Measurements from ENCODE around the gene MYH11. TPM values are rescaled to one million over a fixed set of nuclear protein-coding genes. Genes with fewer than 3 reads are reported as not detected.

Gene MYH11
- total and polyA plus RNA-seq, 10 of the 15 experiments (the other 5 are each of a cell fraction or from before 2014, with no cell fraction given) = 0.01 to 1.9 (median 0.13) TPM; not detected in 1

GRCh38 chr16:15667091-15667742 lies 189.6 kb downstream of the MYH11 start:
- Histone ChIP-seq H4K20me1 (ENCODE audit: control insufficient read depth, insufficient read depth) (no peaks in the 10 kb centered on the region), H3K4me3 (no peak overlapping the region), H3K4me2 (ENCODE audit: control insufficient read depth, insufficient read depth) (no peak overlapping the region), H3K9ac (ENCODE audit: control insufficient read depth, insufficient read depth, low read length) (no peak overlapping the region), H3K36me3 (ENCODE audit: control insufficient read depth in 2 of 2, insufficient read depth in 2 of 2, low read length in 1 of 2) (peaks cover 33 to 40% of the 10 kb centered on the region in 2 experiments), H3K27ac (ENCODE audit: control insufficient read depth, insufficient read depth) (no peak overlapping the region), H3K27me3 (replicated peaks in 1 of 2; ENCODE audit: control insufficient read depth in 2 of 2, insufficient read depth in 2 of 2, low read length in 1 of 2) (no peaks in the 10 kb centered on the region), H2AFZ (ENCODE audit: control insufficient read depth, low read depth, low read length) (no peak overlapping the region), H3K79me2 (ENCODE audit: control insufficient read depth, insufficient read depth, low read length) (peaks cover 7% of the 10 kb centered on the region), H3K4me1 (ENCODE audit: control insufficient read depth, insufficient read depth, low read length) (no peaks in the 10 kb centered on the region), H3K9me3 (replicated peaks; ENCODE audit: control insufficient read depth, insufficient read depth, low read length) (no peaks in the 10 kb centered on the region)
- DNase-seq (ENCODE audit: low read depth, low spot score) (no peak), FAIRE-seq (no peak), ATAC-seq (no peak)
- ChIA-PET POLR2A (interaction anchor here (0.6 kb wide), 1 partner anchor 92 kb away, joined by 6 read pairs; no protein-coding TSS in a partner anchor), SMC1A (ENCODE audit: uncharacterized antibody, unreplicated experiment) (no interaction called here), RAD21 (ENCODE audit: unreplicated experiment) (interaction anchor here (0.7 kb wide), 1 partner anchor 28 kb away, joined by 4 read pairs; no protein-coding TSS in a partner anchor), CTCF (interaction anchor here (1.1 kb wide), 1 partner anchor 117 kb away, joined by 3 read pairs; no protein-coding TSS in a partner anchor)
- BruUV-seq (replicated peaks) = no TSS peak
- in situ Hi-C loops (cut with MboI) = no loop called here
- WGBS (ENCODE audit: insufficient coverage, insufficient replicate concordance, low lambda C conversion rate, missing lambda C conversion rate) = 96% methylated on average over 17 of the region's 18 CpGs
- no peak for TF ChIP-seq GABPA (IDR thresholded peaks at IDR 0.05; ENCODE audit: low read depth)
- TF ChIP-seq HDGF (IDR thresholded peaks at IDR 0.05) = no peak
- no peak for TF ChIP-seq MTA3 (IDR thresholded peaks at IDR 0.05; ENCODE audit: borderline replicate concordance, low read length)
- TF ChIP-seq ETV6 (conservative IDR thresholded peaks at IDR 0.05 in 1 of 2, IDR thresholded peaks at IDR 0.05 in 1 of 2; ENCODE audit: borderline replicate concordance in 1 of 2, low read depth in 1 of 2) = no peak
- no peak for TF ChIP-seq SMARCA5 (IDR thresholded peaks at IDR 0.05)
- intact Hi-C loops (cut with micrococcal nuclease; ENCODE audit: unreplicated experiment) = no loop called here

GRCh38 chr16:15665107-15665506 lies 191.7 kb downstream of the MYH11 start:
- RAD21 ChIA-PET (ENCODE audit: unreplicated experiment) = no interaction called here
- Histone ChIP-seq H3K4me3 (no peak overlapping the region), H3K27me3 (replicated peaks in 1 of 2; ENCODE audit: control insufficient read depth in 2 of 2, insufficient read depth in 2 of 2, low read length in 1 of 2) (no peaks in the 10 kb centered on the region), H3K9me3 (replicated peaks; ENCODE audit: control insufficient read depth, insufficient read depth, low read length) (no peaks in the 10 kb centered on the region), H3K9ac (ENCODE audit: control insufficient read depth, insufficient read depth, low read length) (no peak overlapping the region), H3K36me3 (ENCODE audit: control insufficient read depth in 2 of 2, insufficient read depth in 2 of 2, low read length in 1 of 2) (peaks cover 29 to 38% of the 10 kb centered on the region in 2 experiments), H3K4me1 (ENCODE audit: control insufficient read depth, insufficient read depth, low read length) (no peaks in the 10 kb centered on the region), H3K27ac (ENCODE audit: control insufficient read depth, insufficient read depth) (no peak overlapping the region), H2AFZ (ENCODE audit: control insufficient read depth, low read depth, low read length) (no peak overlapping the region), H4K20me1 (ENCODE audit: control insufficient read depth, insufficient read depth) (no peaks in the 10 kb centered on the region), H3K4me2 (ENCODE audit: control insufficient read depth, insufficient read depth) (no peak overlapping the region), H3K79me2 (ENCODE audit: control insufficient read depth, insufficient read depth, low read length) (peaks cover 24% of the 10 kb centered on the region)
- no peak for FAIRE-seq
- in situ Hi-C loops (cut with MboI) (no loop called here), intact Hi-C loops (cut with micrococcal nuclease; ENCODE audit: unreplicated experiment) (no loop called here)
- SMC1A ChIA-PET (ENCODE audit: uncharacterized antibody, unreplicated experiment) = no interaction called here
- no peak for TF ChIP-seq PAX8 (IDR thresholded peaks at IDR 0.05)
- no peak for ATAC-seq
- BruUV-seq (replicated peaks) = no TSS peak
- CTCF ChIA-PET = no interaction called here
- DNase-seq (ENCODE audit: low read depth, low spot score) = no peak
- POLR2A ChIA-PET = interaction anchor here (0.6 to 0.7 kb wide), 2 partner anchors 15 to 103 kb away, joined by 3 read pairs; no protein-coding TSS in a partner anchor
